Bronchial epithelial cell (primary cell): Measurements from ENCODE around the gene RNF152. TPM values are rescaled to one million over a fixed set of nuclear protein-coding genes. Genes with fewer than 3 reads are reported as not detected.

Experiments
- DNase-seq: peaks from one replicate; pipeline ENCODE4 v3.0.0-alpha.2; 2010; ENCODE audit warnings: low read depth
- FAIRE-seq: peaks from 2 replicates; lab custom pipeline; 2011; peaks lifted over from hg19 to GRCh38; lab: Jason Lieb, UNC
- H3K27me3 ChIP-seq: 2 replicates; pipeline ENCODE4 v1.5.1; 2011; ENCODE audit warnings: low read length; ENCODE audit not compliant: control insufficient read depth, insufficient read depth
- H3K36me3 ChIP-seq: 2 replicates; pipeline ENCODE4 v1.5.1; 2011; ENCODE audit warnings: low read length; ENCODE audit not compliant: control insufficient read depth, insufficient read depth
- H3K4me3 ChIP-seq: 2 replicates; pipeline ENCODE4 v1.5.1; 2011; ENCODE audit warnings: mild to moderate bottlenecking, low read depth, low read length, control low read depth
- CTCF ChIP-seq: IDR thresholded peaks from 2 replicates; pipeline ENCODE4 v1.5.1; 2011; ENCODE audit warnings: mild to moderate bottlenecking, moderate library complexity, low read length, control low read depth, inconsistent platforms; ENCODE audit not compliant: insufficient read depth, severe bottlenecking
- total RNA-seq: library from RNA; depleted of rRNA; stranded (reverse); fragments of >200 nt; gene quantifications from 2 replicates; pipeline ENCODE4 v1.2.1, GENCODE V29; 2014

Gene RNF152
- total RNA-seq, 1 donor from 2014 or later: 31.9 TPM

GRCh38 chr18:61929881-61930640, 37.3 kb upstream of the RNF152 start:
- FAIRE-seq: no peak
- H3K27me3 ChIP-seq: no peaks in the 10 kb centered on the region
- TF ChIP-seq CTCF: no peak
- DNase-seq: peak; percentile 86
- no peak overlapping the region for H3K4me3 ChIP-seq
- no peaks in the 10 kb centered on the region for H3K36me3 ChIP-seq

- DNase-seq: no peak
- no peak for TF ChIP-seq CTCF
Observed at GRCh38 chr18:61926532-61926931, 33.7 kb upstream of the RNF152 start.

GRCh38 chr18:61924550-61924949, 31.7 kb upstream of the RNF152 start:
- FAIRE-seq: no peak
- DNase-seq: no peak
- no peak overlapping the region for H3K4me3 ChIP-seq
- TF ChIP-seq CTCF: no peak
- no peaks in the 10 kb centered on the region for H3K36me3 ChIP-seq
- H3K27me3 ChIP-seq: no peaks in the 10 kb centered on the region

More at GRCh38 chr18:61926532-61926931, 33.7 kb upstream of the RNF152 start:
- Histone ChIP-seq H3K27me3 (no peaks in the 10 kb centered on the region), H3K4me3 (no peak overlapping the region), H3K36me3 (no peaks in the 10 kb centered on the region)
- FAIRE-seq: no peak

- DNase-seq: peak; percentile 32
- Histone ChIP-seq H3K4me3 (no peak overlapping the region), H3K27me3 (no peaks in the 10 kb centered on the region), H3K36me3 (no peaks in the 10 kb centered on the region)
- FAIRE-seq: no peak
- no peak for TF ChIP-seq CTCF
Observed at GRCh38 chr18:61922435-61922834, 29.6 kb upstream of the RNF152 start.

GRCh38 chr18:61921621-61922235, 28.9 kb upstream of the RNF152 start:
- no peak for FAIRE-seq

More at GRCh38 chr18:61921621-61922235, 28.9 kb upstream of the RNF152 start:
- no peaks in the 10 kb centered on the region for H3K36me3 ChIP-seq
- no peak for DNase-seq
- no peak for TF ChIP-seq CTCF
- no peaks in the 10 kb centered on the region for H3K27me3 ChIP-seq
- H3K4me3 ChIP-seq: no peak overlapping the region
